Peyer's patch (tissue), 4 donors: ENCODE measurements around the gene MSH6. TPM values are rescaled to one million over a fixed set of nuclear protein-coding genes. Genes with fewer than 3 reads are reported as not detected.

Experiments
- DNase-seq, 3 donors: peaks; one replicate each; pipeline ENCODE4 v3.0.0-alpha.2; 2017 to 2019
- H3K27ac ChIP-seq, 4 donors: fragments of 200-600 bp; sonication (generic); one replicate each; pipeline ENCODE4 v1.5.1; 2016 to 2019
- H3K27me3 ChIP-seq, 2 donors: fragments of 200-600 bp; sonication (generic); one replicate each; pipeline ENCODE4 v1.5.1; 2019
- H3K36me3 ChIP-seq, 3 donors: fragments of 200-600 bp; sonication (generic); one replicate each; pipeline ENCODE4 v1.5.1; 2016 to 2019
- H3K4me1 ChIP-seq, 4 donors: fragments of 200-600 bp; sonication (generic); one replicate each; pipeline ENCODE4 v1.5.1; 2016 to 2019
- H3K4me3 ChIP-seq, 4 donors: fragments of 200-600 bp; sonication (generic); 1 replicate in 3 of 4; 2 replicates in 1 of 4; pipeline ENCODE4 v1.5.1; 2016 to 2019; ENCODE audit warnings: mild to moderate bottlenecking in 1 of 4
- H3K9me3 ChIP-seq, 4 donors: fragments of 200-600 bp; sonication (generic); one replicate each; pipeline ENCODE4 v1.5.1; 2016 to 2019; ENCODE audit warnings: mild to moderate bottlenecking in 1 of 4
- CTCF ChIP-seq, 6 experiments: fragments of 450-650 bp in 4 of 6; fragments of 200-600 bp in 2 of 6; sonication (generic) in 1 of 6; IDR thresholded peaks; one replicate each; pipeline ENCODE4 v1.5.1; 2017 to 2019; ENCODE audit warnings: antibody characterized with exemption in 6 of 6, mild to moderate bottlenecking in 3 of 6, moderate library complexity in 1 of 6
- POLR2A ChIP-seq, 2 donors: fragments of 450-650 bp; IDR thresholded peaks; one replicate each; pipeline ENCODE4 v1.5.1; 2017; ENCODE audit warnings: antibody characterized with exemption in 2 of 2, mild to moderate bottlenecking in 2 of 2, moderate library complexity in 2 of 2
- total RNA-seq, 4 donors: library from RNA; depleted of rRNA; stranded (reverse); fragments of >200 nt; gene quantifications; one replicate each; pipeline ENCODE4 v1.1.0, GENCODE V29; 2016

Gene MSH6
- total RNA-seq, 4 donors from 2014 or later: 12.4 to 32.2 (median 16.2) TPM

GRCh38 chr2:47799031-47799609 is 16.2 kb downstream of the MSH6 start:
- Histone ChIP-seq H3K9me3 (peaks cover 0 to 5% (median 0%) of the 10 kb centered on the region in 4 donors), H3K4me1 (no peaks in the 10 kb centered on the region), H3K27ac (no peak overlapping the region), H3K27me3 (no peaks in the 10 kb centered on the region), H3K4me3 (no peak overlapping the region), H3K36me3 (peaks cover 0 to 90% (median 0%) of the 10 kb centered on the region in 3 donors)
- TF ChIP-seq CTCF (IDR thresholded peaks at IDR 0.05): no peak
- no peak for TF ChIP-seq POLR2A (IDR thresholded peaks at IDR 0.05)
- DNase-seq: no peak

- DNase-seq: no peak
- H3K36me3 ChIP-seq: peaks cover 0 to 94% (median 0%) of the 10 kb centered on the region in 3 donors
- no peak for TF ChIP-seq CTCF (IDR thresholded peaks at IDR 0.05)
- no peaks in the 10 kb centered on the region for H3K4me1 ChIP-seq
- H3K9me3 ChIP-seq: peaks cover 0 to 5% (median 0%) of the 10 kb centered on the region in 4 donors
- no peaks in the 10 kb centered on the region for H3K27me3 ChIP-seq
- no peak overlapping the region for H3K27ac ChIP-seq
- H3K4me3 ChIP-seq: no peak overlapping the region
Observed at GRCh38 chr2:47801118-47801517, 18.2 kb downstream of the MSH6 start.

GRCh38 chr2:47803363-47803762 is 20.4 kb downstream of the MSH6 start:
- TF ChIP-seq POLR2A (IDR thresholded peaks at IDR 0.05) (no peak), CTCF (IDR thresholded peaks at IDR 0.05) (no peak)
- no peak overlapping the region for H3K27ac ChIP-seq
- no peak overlapping the region for H3K4me3 ChIP-seq
- DNase-seq: no peak
- H3K4me1 ChIP-seq: no peaks in the 10 kb centered on the region
- peaks cover 0 to 95% (median 0%) of the 10 kb centered on the region in 3 donors for H3K36me3 ChIP-seq
- H3K27me3 ChIP-seq: no peaks in the 10 kb centered on the region
- peaks cover 0 to 5% (median 0%) of the 10 kb centered on the region in 4 donors for H3K9me3 ChIP-seq

GRCh38 chr2:47803770-47804169 is 20.8 kb downstream of the MSH6 start:
- H3K9me3 ChIP-seq: peaks cover 0 to 5% (median 0%) of the 10 kb centered on the region in 4 donors
- H3K4me3 ChIP-seq: no peak overlapping the region
- no peaks in the 10 kb centered on the region for H3K4me1 ChIP-seq
- H3K27me3 ChIP-seq: no peaks in the 10 kb centered on the region
- H3K36me3 ChIP-seq: peaks cover 0 to 96% (median 0%) of the 10 kb centered on the region in 3 donors
- no peak for DNase-seq
- TF ChIP-seq POLR2A (IDR thresholded peaks at IDR 0.05): no peak
- no peak for TF ChIP-seq CTCF (IDR thresholded peaks at IDR 0.05)
- no peak overlapping the region for H3K27ac ChIP-seq

- Histone ChIP-seq H3K27ac (no peak overlapping the region), H3K9me3 (peaks cover 0 to 5% (median 0%) of the 10 kb centered on the region in 4 donors), H3K4me3 (no peak overlapping the region), H3K4me1 (no peaks in the 10 kb centered on the region), H3K36me3 (peaks cover 0 to 96% (median 0%) of the 10 kb centered on the region in 3 donors), H3K27me3 (no peaks in the 10 kb centered on the region)
- TF ChIP-seq POLR2A (IDR thresholded peaks at IDR 0.05) (no peak), CTCF (IDR thresholded peaks at IDR 0.05) (no peak)
- DNase-seq: no peak
Observed at GRCh38 chr2:47805850-47806249, 22.9 kb downstream of the MSH6 start.
